Transverse colon (tissue), 4 donors: ENCODE results near the gene KRTAP5-9. TPM values are rescaled to one million over a fixed set of nuclear protein-coding genes. Genes with fewer than 3 reads are reported as not detected.
"Not testable (repeated sequence)": the region's sequence is repeated elsewhere in the genome, so short reads cannot be mapped to it uniquely, and the experiment has no call there.

ENCODE experiments used
- DNase-seq: peaks from one replicate; pipeline ENCODE4 v3.0.0-alpha.2; 2019
- H3K27ac ChIP-seq, 4 donors: fragments of 200-600 bp; sonication (generic); 2 replicates each; pipeline ENCODE4 v1.5.1; 2016 to 2018; ENCODE audit warnings: inconsistent platforms in 4 of 4
- H3K27me3 ChIP-seq: fragments of 200-600 bp; sonication (generic); 2 replicates; pipeline ENCODE4 v1.5.1; 2017; ENCODE audit warnings: inconsistent platforms
- H3K36me3 ChIP-seq, 4 donors: fragments of 200-600 bp; sonication (generic); 2 replicates each; pipeline ENCODE4 v1.5.1; 2017 to 2019; ENCODE audit warnings: inconsistent platforms in 4 of 4
- H3K4me1 ChIP-seq, 4 donors: fragments of 200-600 bp; sonication (generic); 2 replicates each; pipeline ENCODE4 v1.5.1; 2017 to 2020; ENCODE audit warnings: inconsistent platforms in 4 of 4
- H3K4me3 ChIP-seq, 4 donors: fragments of 200-600 bp; sonication (generic); 1 replicate in 1 of 4; 2 replicates in 3 of 4; pipeline versions ENCODE4 v1.5.1 to v1.6.1; 2017 to 2019; ENCODE audit warnings: inconsistent platforms in 4 of 4
- H3K9me3 ChIP-seq, 2 donors: fragments of 200-600 bp; sonication (generic); 2 replicates each; pipeline ENCODE4 v1.5.1; 2017 to 2019; ENCODE audit warnings: inconsistent platforms in 2 of 2
- EP300 ChIP-seq: sonication (generic); formaldehyde crosslinking; IDR thresholded peaks from one replicate; pipeline ENCODE4 v1.6.1; 2017; ENCODE audit warnings: antibody characterized with exemption, low read depth
- POLR2A ChIP-seq: fragments of 450-650 bp; IDR thresholded peaks from one replicate; pipeline ENCODE4 v1.6.1; 2016; ENCODE audit warnings: antibody characterized with exemption, mild to moderate bottlenecking, moderate library complexity
- POLR2AphosphoS5 ChIP-seq, 3 donors: sonication (generic); formaldehyde crosslinking; IDR thresholded peaks; one replicate each; pipeline ENCODE4 v1.6.1; 2016; ENCODE audit warnings: antibody characterized with exemption in 3 of 3
- WGBS, 2 donors: methylation state at CpG; one replicate each; pipeline ENCODE4 v1.1.5; 2018; ENCODE audit warnings: low coverage in 1 of 2; 5-methylcytosine and 5-hydroxymethylcytosine counted together
- in situ Hi-C, 4 donors: fragments of 200-750 bp; cut with MboI; loops; one replicate each; pipeline versions ENCODE4 v1.15.0 to v1.15.1; 2017; ENCODE audit warnings: low sequenced_read_pairs in 3 of 4, low pct_ligation_motif_present in 1 of 4, low pct_unique_long_range_greater_than_20kb in 1 of 4
- intact Hi-C: fragments of 100-400 bp; cut with DNase I; formaldehyde crosslinking; loops from one replicate; pipeline ENCODE4 v1.15.1; 2023; ENCODE audit warnings: low total_unique reads
- total RNA-seq, 4 donors: library from RNA; depleted of rRNA; stranded (reverse); fragments of >200 nt; gene quantifications; one replicate each; pipeline ENCODE4 v1.1.0, GENCODE V29; 2016
- TF ChIP-seq, protein P1 (sequence below), 5 experiments: fragments of 200-600 bp in 3 of 5; fragments of 450-650 bp in 2 of 5; sonication (generic) in 3 of 5; IDR thresholded peaks; 1 replicate in 2 of 5; 2 replicates in 3 of 5; pipeline ENCODE4 v1.5.1; 2016 to 2017; ENCODE audit warnings: antibody characterized with exemption in 5 of 5, inconsistent platforms in 3 of 5, mild to moderate bottlenecking in 2 of 5, moderate library complexity in 1 of 5

KRTAP5-9 gene
- total RNA-seq, 4 donors from 2014 or later, result 0.41 to 0.79 TPM; not detected in 2

DNA sequence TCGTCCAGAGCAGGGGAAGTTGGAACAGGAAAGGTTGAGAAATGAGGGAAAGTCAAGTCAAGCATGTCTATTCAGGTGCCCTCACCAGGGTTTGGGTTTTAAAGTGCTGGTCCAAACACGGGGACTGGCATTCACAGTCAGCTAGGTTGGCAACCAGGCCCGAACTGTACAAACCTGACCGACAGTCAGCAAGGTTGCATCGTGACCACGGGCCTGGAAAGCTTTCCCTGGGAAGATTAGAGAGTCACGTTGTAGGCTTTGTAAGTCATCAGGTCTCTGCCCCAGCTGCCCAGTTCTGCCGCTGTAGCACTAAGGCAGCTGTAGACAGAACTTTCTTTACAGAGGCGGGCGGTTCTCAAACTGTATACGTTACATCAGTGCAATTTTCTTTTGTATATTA, 24.6 kb downstream of the KRTAP5-9 start:
- intact Hi-C loops (loop anchor here (10.0 kb wide), 1 partner anchor 552 kb away; no protein-coding TSS in a partner anchor), in situ Hi-C loops (no loop called here)
- TF ChIP-seq POLR2AphosphoS5 (IDR thresholded peaks at IDR 0.05) (no peak), EP300 (no peak), POLR2A (no peak)
- TF ChIP-seq, protein P1, sequence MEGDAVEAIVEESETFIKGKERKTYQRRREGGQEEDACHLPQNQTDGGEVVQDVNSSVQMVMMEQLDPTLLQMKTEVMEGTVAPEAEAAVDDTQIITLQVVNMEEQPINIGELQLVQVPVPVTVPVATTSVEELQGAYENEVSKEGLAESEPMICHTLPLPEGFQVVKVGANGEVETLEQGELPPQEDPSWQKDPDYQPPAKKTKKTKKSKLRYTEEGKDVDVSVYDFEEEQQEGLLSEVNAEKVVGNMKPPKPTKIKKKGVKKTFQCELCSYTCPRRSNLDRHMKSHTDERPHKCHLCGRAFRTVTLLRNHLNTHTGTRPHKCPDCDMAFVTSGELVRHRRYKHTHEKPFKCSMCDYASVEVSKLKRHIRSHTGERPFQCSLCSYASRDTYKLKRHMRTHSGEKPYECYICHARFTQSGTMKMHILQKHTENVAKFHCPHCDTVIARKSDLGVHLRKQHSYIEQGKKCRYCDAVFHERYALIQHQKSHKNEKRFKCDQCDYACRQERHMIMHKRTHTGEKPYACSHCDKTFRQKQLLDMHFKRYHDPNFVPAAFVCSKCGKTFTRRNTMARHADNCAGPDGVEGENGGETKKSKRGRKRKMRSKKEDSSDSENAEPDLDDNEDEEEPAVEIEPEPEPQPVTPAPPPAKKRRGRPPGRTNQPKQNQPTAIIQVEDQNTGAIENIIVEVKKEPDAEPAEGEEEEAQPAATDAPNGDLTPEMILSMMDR (IDR thresholded peaks at IDR 0.05), result no peak
- no peaks in the 10 kb centered on the region for H3K36me3 ChIP-seq
- no peak overlapping the region for H3K4me3 ChIP-seq
- peaks cover 0 to 3% (median 0%) of the 10 kb centered on the region in 4 donors for H3K4me1 ChIP-seq
- H3K27ac ChIP-seq, result no peak overlapping the region
- WGBS, 2 donors, result 60 to 87% methylated on average over 4 to 11 of the region's 11 CpGs
- no peaks in the 10 kb centered on the region for H3K27me3 ChIP-seq
- no peaks in the 10 kb centered on the region for H3K9me3 ChIP-seq
- DNase-seq, result no peak

DNA sequence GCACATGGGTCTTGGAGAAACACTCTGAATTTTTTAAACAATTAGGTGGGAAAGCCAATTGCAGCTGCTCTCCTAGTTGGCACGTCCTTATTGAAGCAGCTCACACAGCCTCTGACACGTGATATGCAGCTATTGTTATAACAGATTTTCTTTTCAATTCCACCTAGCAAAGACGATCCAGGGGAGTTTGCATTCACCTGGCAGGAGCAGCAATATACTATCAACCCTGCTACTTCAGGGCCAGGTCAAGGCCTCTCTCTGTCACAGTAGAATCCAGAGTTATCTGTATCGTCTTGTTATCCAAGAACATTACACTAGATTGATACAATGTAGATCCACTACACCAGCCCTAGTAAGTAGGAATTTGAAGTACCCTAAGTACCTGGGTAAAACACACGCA, 26.2 kb downstream of the KRTAP5-9 start:
- intact Hi-C loops, result loop anchor here (10.0 kb wide), 1 partner anchor 550 kb away; no protein-coding TSS in a partner anchor
- in situ Hi-C loops, result no loop called here
- DNase-seq, result no peak
- Histone ChIP-seq H3K36me3 (no peaks in the 10 kb centered on the region), H3K4me3 (no peak overlapping the region), H3K27ac (no peak overlapping the region), H3K9me3 (no peaks in the 10 kb centered on the region), H3K4me1 (no peaks in the 10 kb centered on the region), H3K27me3 (no peaks in the 10 kb centered on the region)
- TF ChIP-seq POLR2A (no peak), POLR2AphosphoS5 (IDR thresholded peaks at IDR 0.05) (no peak)
- TF ChIP-seq, protein P1 (IDR thresholded peaks at IDR 0.05), result no peak
- WGBS, 2 donors, result 72 to 83% methylated on average over 4 to 5 of the region's 5 CpGs

DNA sequence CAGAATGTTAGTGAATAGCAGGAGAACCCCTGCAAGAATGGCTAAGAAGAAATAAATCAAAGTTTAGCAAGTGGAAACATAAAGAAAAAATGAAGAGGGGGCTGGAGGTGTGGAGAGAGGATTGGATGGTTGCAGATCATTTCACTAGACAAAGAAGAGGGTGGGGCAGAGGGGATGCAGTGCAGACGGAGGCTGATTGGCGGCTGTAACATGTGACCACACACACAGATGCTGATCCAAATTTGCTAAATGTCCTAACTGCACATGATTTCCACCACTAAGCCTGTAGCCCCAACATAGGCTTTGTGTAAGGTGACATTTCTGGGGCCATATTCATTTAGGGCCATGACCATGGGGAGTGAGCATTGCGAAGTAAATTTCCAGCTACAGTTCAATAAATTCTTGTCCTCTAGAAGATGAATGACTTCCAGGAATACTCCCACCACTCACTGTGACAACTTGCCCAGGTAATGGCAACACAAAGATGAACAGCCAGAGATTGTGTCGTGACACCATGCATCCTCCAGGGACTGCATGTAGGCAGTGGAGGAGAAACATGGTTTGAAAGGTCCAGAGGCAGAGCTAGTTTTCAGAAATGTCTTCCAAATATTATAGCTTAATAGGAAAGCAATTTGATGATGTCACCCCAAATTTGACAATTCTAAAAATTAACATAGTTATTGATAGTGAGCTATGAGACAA, 27.7 kb downstream of the KRTAP5-9 start:
- in situ Hi-C loops, result no loop called here
- 84 to 100% methylated on average over 2 to 4 of the region's 4 CpGs for WGBS, 2 donors

DNA sequence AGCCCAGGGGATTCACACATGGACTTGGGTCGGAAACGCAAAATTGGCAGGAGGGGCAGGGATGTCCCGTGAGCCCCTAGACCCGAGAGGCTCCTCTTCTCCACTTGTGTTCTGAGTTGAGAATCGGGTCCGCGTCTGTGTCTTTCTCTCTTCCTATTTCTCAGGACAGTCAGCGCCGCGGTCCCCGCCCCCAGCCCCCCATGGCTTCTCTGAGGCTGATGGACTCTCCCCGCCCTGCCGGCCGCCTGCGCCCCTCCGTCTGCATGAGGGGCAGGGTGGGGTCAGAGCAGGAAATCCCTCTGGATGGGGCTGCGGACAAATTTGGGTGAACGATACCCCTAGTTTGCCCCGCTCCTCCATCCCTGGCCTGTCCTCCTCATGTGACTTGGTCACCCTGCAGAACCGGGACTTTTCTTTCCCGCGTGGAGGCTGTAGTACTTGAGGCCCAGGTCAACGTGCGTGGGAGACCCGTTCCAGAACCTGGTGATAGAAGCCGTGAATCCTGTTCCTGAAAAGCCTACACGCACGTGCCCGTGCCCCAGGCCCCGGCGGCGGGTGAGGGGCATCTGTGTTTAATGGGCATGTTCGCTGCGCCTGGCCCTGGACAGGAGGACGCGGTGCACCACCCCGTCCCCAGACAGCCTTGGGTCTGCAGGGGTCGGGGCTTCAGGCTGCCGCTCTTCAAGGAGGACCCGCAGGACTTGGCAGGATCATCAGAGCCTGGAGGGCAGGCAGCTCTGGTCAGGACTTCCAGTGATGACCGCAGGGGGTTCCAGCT, 28.7 kb downstream of the KRTAP5-9 start:
- H3K27ac ChIP-seq, H3K27me3 ChIP-seq, DNase-seq, H3K36me3 ChIP-seq, H3K4me1 ChIP-seq, in situ Hi-C loops, H3K9me3 ChIP-seq, H3K4me3 ChIP-seq: not testable (repeated sequence)
- intact Hi-C loops, result loop anchor here (10.0 kb wide), 1 partner anchor 548 kb away; no protein-coding TSS in a partner anchor
- WGBS, 2 donors, result 88 to 96% methylated on average over 9 to 41 of the region's 41 CpGs

More for the DNA sequence above, 27.7 kb downstream of the KRTAP5-9 start:
- Histone ChIP-seq H3K9me3 (no peaks in the 10 kb centered on the region), H3K4me1 (peaks cover 0 to 7% (median 0%) of the 10 kb centered on the region in 4 donors), H3K36me3 (no peaks in the 10 kb centered on the region), H3K27ac (no peak overlapping the region), H3K4me3 (no peak overlapping the region), H3K27me3 (no peaks in the 10 kb centered on the region)
- DNase-seq, result no peak
- TF ChIP-seq POLR2AphosphoS5 (IDR thresholded peaks at IDR 0.05), result no peak
- TF ChIP-seq, protein P1 (IDR thresholded peaks at IDR 0.05), result no peak
- TF ChIP-seq POLR2A, result no peak
- no peak for TF ChIP-seq EP300
- intact Hi-C loops, result loop anchor here (10.0 kb wide), 1 partner anchor 549 kb away; no protein-coding TSS in a partner anchor
